HG03139 (cell line): ENCODE data around the gene SGK2.
"Not testable (repeated sequence)": the region's sequence is repeated elsewhere in the genome, so short reads cannot be mapped to it uniquely, and the experiment has no call there.

ENCODE experiments used
- ATAC-seq: cut with Tn5 transposase; IDR thresholded peaks from one replicate; pipeline ENCODE4 v1.9.1; 2021; ENCODE audit not compliant: unreplicated experiment

SGK2 gene

DNA sequence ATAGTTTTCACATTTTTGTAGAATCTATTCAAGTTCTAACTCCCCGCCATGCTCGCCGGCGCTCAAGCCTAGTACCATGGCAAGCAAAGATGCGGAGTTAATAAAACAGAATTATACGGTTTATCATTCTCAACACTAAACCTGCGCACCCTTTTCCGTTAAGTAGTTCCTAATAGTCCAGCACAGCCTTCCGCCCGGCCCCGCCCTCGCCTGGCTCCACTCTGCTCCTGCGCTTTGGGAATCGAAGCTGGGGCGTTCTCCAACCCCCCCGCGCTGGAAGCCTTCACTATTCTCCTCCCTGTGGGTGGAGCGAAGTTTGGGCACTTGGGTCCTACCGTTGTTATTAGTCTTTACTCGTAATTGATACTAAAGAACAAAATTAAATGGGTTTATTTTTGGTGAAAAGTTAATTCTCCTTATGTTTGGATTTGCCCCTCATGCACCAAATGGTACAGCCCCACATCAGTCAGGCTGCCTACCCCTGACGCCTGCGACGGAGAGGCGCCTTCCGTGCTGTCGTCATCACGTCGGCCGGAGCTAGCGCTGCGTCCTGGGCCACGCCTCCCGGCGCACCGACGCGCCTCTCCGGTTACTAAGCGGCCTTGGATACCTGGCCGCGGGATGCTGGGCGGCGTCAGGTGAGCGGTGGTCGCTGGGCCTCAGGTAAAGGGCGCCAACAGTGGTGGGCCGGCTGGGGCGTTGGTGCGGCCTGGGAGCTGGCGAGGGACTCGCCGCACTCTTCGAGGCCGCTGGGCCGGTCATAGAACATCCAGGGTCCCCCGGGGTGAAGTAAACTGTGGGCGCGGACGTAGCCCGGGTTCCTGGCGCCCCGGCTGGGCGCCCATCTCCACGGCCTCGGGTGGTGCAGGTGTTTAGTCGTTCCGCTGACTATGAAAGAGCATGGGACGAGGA lies 31.8 kb downstream of the SGK2 start, which contains the start of gene IFT52:
Gene IFT52, plus strand, starts transcription at position 546 of the 912 bp plus-strand sequence. CDS start 3,762 bp downstream, outside the sequence.
- peak; percentile 98 for ATAC-seq

DNA sequence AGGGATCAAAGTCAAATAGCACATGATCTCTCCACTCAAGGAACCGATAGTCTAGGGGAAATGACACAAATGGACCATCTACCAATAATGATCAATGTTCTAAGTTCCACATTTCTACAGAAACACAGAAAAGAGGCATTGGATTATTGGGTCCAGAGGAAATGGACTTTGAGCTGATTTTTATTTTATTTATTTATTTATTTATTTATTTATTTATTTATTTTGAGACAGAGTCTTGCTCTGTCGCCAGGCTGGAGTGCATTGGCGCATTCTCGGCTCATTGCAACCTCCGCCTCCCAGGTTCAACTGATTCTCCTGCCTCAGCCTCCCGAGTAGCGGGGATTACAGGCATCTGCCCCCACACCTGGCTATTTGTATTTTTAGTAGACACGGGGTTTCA lies 43.1 kb downstream of the SGK2 start:
- ATAC-seq: not testable (repeated sequence)

DNA sequence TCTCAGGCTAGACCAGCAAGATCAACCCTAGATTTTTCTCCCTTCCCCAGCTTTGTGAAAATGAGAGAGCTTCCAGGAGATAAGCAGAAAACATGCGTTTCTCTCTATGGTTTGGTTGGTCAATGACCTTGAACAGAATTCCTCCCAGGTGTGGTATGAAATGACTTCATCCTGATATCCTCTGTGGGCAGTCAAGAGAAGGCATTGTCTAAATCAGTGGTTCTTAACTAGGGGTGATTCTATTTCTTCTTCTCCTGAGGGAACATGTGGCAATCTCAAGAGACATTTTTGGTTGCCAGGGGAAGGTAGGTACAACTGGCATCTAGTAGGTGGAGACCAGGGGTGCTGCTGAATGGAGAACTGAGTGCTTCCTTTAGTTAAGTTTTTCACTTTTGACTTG lies 44.3 kb downstream of the SGK2 start:
- no peak for ATAC-seq

DNA sequence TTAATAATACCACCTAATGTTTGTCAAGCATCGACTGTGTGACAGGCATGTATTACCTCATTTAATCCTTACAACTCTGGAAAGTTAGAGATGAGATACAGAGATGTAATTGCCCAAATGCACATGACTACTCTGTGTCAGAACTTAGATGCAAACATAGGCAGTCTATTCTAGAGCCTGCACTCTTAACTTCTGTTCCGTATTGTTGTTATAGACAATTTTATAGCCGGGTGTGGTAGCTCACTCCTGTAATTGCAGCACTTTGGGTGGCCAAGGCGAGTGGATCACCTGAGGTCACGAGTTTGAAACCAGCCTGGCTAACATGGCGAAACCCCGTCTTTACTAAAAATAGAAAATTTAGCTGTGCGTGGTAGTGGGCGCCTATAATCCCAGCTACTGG lies 46.9 kb downstream of the SGK2 start:
- ATAC-seq: no peak

DNA sequence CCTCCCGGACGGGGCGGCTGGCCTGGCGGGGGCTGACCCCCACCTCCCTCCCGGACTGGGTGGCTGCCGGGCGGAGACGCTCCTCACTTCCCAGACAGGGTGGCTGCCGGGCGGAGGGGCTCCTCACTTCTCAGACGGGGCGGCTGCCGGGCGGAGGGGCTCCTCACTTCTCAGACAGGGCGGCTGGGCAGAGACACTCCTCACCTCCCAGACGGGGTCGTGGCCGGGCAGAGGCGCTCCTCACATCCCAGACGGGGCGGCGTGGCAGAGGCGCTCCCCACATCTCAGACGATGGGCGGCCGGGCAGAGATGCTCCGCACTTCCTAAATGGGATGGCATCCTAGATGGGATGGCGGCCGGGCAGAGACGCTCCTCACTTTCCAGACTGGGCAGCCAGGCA lies 48.5 kb downstream of the SGK2 start:
- ATAC-seq: not testable (repeated sequence)

DNA sequence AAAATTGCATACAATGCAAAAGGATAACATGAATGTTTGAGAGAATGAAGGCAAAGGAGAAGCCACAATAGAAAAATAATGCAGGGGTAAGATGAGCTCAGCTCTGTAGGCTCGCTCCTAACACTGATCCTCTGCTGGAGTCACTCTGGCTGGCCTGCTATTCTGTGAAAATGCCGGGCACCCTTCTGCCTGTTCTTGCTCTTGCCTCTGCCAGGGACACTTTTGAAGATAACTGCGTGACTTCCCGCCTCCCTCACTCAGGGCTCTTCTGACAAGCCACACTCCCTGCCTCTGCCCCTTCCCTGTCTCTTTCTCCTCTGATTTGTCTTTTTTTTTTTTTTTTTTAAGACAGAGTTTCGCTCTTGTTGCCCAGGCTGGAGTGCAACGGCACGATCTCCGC lies 72.8 kb downstream of the SGK2 start:
- no peak for ATAC-seq
